ENCODE results near the gene DNAJC3.
"Not testable (repeated sequence)": the region's sequence is repeated elsewhere in the genome, so short reads cannot be mapped to it uniquely, and the experiment has no call there.

DNAJC3 gene

GRCh38 chr13:95676762-95677563 lies at the start of gene DNAJC3:
TSS of gene DNAJC3 (plus strand) at chr13:95677139. CDS start at chr13:95677256, 117 bp downstream.
- peak; percentile 99 for DNase-seq (ENCODE audit: low spot score)

- DNase-seq (ENCODE audit: low spot score) = peak; percentile 24
Measured at GRCh38 chr13:95627590-95627989, 49.3 kb upstream of the DNAJC3 start.

GRCh38 chr13:95628488-95628887 lies 48.5 kb upstream of the DNAJC3 start:
- no peak for DNase-seq (ENCODE audit: low spot score)

GRCh38 chr13:95629071-95629470 lies 47.9 kb upstream of the DNAJC3 start:
- DNase-seq (ENCODE audit: low spot score) = no peak

GRCh38 chr13:95630593-95630992 lies 46.3 kb upstream of the DNAJC3 start:
- DNase-seq (ENCODE audit: low spot score) = no peak

GRCh38 chr13:95636853-95637252 lies 40.1 kb upstream of the DNAJC3 start:
- no peak for DNase-seq (ENCODE audit: low spot score)

- peak; percentile 5 for DNase-seq (ENCODE audit: low spot score)
Measured at GRCh38 chr13:95641291-95642027, 35.5 kb upstream of the DNAJC3 start.

- DNase-seq (ENCODE audit: low spot score) = peak; percentile 45
Measured at GRCh38 chr13:95642028-95642621, 34.8 kb upstream of the DNAJC3 start.

- no peak for DNase-seq (ENCODE audit: low spot score)
Measured at GRCh38 chr13:95642999-95643398, 33.9 kb upstream of the DNAJC3 start.

- peak; percentile 7 for DNase-seq (ENCODE audit: low spot score)
Measured at GRCh38 chr13:95643571-95643935, 33.4 kb upstream of the DNAJC3 start.

- peak; percentile 28 for DNase-seq (ENCODE audit: low spot score)
Measured at GRCh38 chr13:95643936-95644598, 32.9 kb upstream of the DNAJC3 start.

- peak; percentile 88 for DNase-seq (ENCODE audit: low spot score)
Measured at GRCh38 chr13:95644601-95645052, 32.3 kb upstream of the DNAJC3 start, which contains the start of gene DZIP1. TSS of gene DZIP1 (minus strand) at chr13:95644706. CDS start at chr13:95642029, 2,677 bp downstream.

GRCh38 chr13:95647321-95647720 lies 29.6 kb upstream of the DNAJC3 start:
- no peak for DNase-seq (ENCODE audit: low spot score)

GRCh38 chr13:95650696-95651095 lies 26.2 kb upstream of the DNAJC3 start:
- DNase-seq (ENCODE audit: low spot score) = no peak

- no peak for DNase-seq (ENCODE audit: low spot score)
Measured at GRCh38 chr13:95652244-95652764, 24.6 kb upstream of the DNAJC3 start.

- DNase-seq (ENCODE audit: low spot score) = no peak
Measured at GRCh38 chr13:95652821-95653220, 24.1 kb upstream of the DNAJC3 start.

- DNase-seq (ENCODE audit: low spot score) = no peak
Measured at GRCh38 chr13:95656386-95657015, 20.4 kb upstream of the DNAJC3 start.

GRCh38 chr13:95659500-95659899 lies 17.4 kb upstream of the DNAJC3 start:
- no peak for DNase-seq (ENCODE audit: low spot score)

GRCh38 chr13:95660981-95661581 lies 15.9 kb upstream of the DNAJC3 start:
- DNase-seq (ENCODE audit: low spot score) = peak; percentile 47

GRCh38 chr13:95667235-95667634 lies 9.7 kb upstream of the DNAJC3 start:
- not testable (repeated sequence) for DNase-seq (ENCODE audit: low spot score)

- no peak for DNase-seq (ENCODE audit: low spot score)
Measured at GRCh38 chr13:95671597-95671996, 5.3 kb upstream of the DNAJC3 start.

All from AG08395 (cell line).